HG02588 (cell line): ENCODE measurements around the gene PML.
"Not testable (repeated sequence)": the region's sequence is repeated elsewhere in the genome, so short reads cannot be mapped to it uniquely, and the experiment has no call there.

Experiments
- ATAC-seq: cut with Tn5 transposase; IDR thresholded peaks from one replicate; pipeline ENCODE4 v1.9.1; 2021; ENCODE audit warnings: mild to moderate bottlenecking, moderate library complexity; ENCODE audit not compliant: unreplicated experiment

The PML gene

GRCh38 chr15:74037171-74038117 lies 42.9 kb downstream of the PML start:
- ATAC-seq: no peak

DNA sequence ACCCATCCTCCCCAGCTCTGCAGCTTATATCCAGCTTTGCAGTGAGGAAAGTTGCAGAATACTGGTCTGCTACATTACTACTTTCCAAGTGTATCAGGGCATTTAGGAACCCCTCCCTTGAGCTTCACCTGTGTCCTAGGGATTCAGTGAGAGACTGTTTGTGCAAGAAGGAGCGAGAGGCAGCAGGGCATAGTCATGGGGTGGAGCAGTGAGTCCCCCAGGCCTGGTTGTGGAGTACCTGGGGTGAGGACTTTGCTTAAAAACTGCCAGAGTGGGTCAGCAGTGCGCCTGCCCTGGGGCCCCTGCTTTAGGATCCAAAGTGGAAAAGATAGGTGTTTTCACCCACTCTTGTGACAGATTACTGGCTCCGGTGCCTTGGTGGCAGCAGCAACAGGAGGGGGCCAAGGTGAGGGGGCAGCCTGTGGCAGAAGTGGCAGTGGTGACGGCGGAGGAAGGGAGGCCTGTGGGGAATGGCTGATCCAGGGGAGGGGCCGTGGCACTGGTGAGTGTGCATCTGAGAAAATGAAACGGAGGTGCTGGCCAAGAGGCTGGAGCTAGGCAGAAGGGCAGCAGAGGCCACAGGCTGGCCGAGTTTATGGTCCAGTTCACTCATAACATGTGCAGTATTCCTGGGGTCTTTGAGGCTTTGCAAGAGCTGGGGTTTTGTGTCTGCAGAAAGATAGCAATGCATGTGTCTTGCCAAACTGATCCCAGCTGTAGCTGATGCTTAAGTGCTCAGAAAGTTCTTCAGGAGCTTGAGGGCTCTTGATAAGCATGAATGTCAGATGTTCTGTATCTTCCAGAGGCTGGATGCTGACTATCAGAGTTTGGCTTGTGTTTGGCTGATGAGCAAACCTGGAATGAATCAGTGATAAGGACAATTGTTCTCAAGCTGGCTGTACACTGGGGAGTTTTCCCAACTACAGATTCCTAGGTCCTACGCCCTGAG lies 44.5 kb downstream of the PML start:
- no peak for ATAC-seq

- ATAC-seq: no peak
Measured at GRCh38 chr15:74039656-74040010, 45.1 kb downstream of the PML start.

- ATAC-seq: no peak
Measured at GRCh38 chr15:74040109-74040850, 45.8 kb downstream of the PML start.

- no peak for ATAC-seq
Measured at GRCh38 chr15:74041311-74041756, 46.8 kb downstream of the PML start.

DNA sequence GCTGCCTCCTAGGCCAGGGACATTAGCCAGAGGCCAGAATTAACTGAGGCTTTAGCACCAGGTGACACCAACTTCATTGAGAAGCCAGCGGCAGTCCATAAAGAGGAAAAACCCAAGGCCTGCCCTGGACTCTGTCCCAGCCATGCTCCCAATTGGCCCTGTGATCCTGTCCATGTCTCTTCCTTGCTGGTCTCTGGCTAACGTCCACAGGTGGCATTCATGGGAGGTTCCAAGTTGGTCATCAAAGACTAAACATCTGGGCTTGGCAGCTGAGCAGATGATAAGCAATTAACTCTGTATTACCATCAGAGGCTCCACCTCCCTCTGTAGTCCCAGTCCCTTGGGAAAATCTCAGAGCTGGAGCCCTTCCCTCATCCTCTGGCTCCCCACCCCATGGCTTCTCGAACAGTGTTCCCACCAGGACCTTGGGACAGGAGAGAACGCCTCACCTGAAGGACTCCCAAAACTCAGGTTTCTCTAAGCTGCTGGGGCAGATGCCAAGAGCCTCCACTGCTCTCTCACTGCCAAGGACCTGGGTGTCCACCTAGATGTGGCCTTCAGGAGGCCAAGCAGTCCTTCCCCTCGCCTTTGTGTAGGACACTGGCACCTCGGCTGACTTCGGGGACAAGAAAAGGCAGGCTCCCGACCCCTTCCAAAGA lies 47.4 kb downstream of the PML start:
- ATAC-seq: no peak

DNA sequence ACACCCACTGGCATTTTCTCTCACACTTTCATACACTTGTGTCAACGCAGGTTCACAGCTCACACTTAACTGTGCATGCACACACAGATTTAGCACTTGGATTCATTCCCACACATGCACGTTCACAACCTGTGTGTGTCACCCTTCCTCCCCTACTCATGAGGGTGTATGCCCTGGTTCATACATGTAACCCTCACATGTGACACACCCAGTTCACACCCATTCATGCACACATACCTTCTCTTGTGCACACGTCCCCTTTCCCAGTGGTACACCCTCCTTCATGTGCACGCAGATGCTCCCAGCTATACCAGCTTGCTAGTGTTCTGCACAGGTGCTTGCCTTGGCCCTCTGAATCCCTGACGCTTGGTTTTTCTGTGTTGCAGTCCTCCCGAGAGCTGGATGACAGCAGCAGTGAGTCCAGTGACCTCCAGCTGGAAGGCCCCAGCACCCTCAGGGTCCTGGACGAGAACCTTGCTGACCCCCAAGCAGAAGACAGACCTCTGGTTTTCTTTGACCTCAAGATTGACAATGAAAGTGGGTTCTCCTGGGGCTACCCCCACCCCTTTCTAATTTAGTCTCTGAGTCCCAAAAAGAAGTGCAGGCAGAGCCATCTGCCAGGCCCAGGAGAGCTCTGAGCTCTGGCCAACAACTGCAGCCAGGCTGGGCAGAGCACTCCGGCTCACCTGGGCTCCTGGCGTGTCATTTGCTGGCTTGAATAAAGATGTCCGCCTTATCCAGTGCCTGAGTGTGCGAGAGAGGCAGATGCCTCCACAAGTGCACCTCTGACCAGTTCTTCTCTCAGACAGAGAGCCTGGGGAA lies 48.3 kb downstream of the PML start:
- ATAC-seq: no peak

DNA sequence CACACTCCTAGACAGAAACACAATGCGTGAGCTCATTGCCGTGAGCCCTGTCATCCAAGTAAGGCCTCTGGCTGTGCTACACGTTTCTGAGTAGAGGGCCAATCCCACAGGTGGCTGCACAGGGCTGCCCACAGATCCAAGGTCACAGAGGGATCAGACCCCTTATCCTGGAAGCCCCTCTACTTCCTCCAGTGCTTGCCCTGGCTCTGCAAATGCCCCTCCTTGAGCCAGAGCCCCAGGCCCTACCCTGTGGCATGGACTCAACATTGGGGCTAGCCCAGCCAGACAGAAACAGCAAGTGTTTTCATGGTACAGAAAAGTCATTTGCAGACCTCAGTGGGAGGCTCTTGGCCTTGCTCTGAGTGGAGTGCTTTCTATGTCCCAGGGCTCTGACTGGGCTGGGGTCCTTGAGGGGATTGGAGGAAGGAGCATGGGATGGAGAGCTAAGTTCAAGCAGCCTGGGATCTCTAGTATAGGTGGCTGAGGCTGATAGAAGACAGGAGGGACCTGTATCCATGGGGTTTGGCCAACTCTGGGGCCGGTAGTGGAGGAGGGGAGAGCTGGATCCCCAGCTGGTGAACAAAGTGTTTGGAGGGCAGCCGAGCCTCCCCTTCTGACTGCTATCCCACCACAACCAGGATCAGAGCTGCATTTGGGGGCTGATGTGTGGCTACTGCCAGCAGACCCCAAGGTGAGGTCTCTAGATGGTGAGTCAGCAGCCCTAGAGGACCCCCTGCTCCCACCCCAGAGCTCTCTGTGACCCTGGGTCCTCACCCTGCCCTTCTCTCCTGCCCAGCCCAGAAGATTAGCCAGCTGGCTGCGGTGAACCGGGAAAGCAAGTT lies 49.1 kb downstream of the PML start:
- no peak for ATAC-seq

- ATAC-seq: no peak
Measured at GRCh38 chr15:74044267-74045110, 50.0 kb downstream of the PML start.

DNA sequence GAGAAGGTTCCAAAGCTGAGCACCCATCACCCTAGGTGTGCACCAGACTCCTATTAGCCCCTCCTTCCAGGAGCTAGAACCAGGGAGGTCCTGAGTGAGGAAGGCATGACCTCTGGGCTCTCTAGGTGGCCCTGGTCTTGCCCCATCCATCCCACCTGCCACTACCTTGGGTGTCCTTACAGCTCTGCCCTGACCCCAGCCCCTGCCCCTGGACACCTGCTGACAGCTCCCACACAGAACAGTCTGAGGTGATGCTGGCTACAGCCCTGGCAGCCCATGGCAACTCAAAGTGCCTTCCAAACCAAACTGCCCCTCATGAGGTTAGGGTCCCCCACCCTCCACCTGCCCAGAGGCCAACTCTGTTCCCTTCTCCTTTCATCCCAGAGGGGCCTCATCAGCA lies 50.7 kb downstream of the PML start:
- ATAC-seq: no peak

GRCh38 chr15:74045636-74046274 lies 51.2 kb downstream of the PML start:
- ATAC-seq: no peak

- no peak for ATAC-seq
Measured at GRCh38 chr15:74046275-74046674, 51.8 kb downstream of the PML start.

GRCh38 chr15:74050127-74050526 lies 55.6 kb downstream of the PML start:
- ATAC-seq: no peak

- ATAC-seq: no peak
Measured at GRCh38 chr15:74050556-74051234, 56.2 kb downstream of the PML start.

DNA sequence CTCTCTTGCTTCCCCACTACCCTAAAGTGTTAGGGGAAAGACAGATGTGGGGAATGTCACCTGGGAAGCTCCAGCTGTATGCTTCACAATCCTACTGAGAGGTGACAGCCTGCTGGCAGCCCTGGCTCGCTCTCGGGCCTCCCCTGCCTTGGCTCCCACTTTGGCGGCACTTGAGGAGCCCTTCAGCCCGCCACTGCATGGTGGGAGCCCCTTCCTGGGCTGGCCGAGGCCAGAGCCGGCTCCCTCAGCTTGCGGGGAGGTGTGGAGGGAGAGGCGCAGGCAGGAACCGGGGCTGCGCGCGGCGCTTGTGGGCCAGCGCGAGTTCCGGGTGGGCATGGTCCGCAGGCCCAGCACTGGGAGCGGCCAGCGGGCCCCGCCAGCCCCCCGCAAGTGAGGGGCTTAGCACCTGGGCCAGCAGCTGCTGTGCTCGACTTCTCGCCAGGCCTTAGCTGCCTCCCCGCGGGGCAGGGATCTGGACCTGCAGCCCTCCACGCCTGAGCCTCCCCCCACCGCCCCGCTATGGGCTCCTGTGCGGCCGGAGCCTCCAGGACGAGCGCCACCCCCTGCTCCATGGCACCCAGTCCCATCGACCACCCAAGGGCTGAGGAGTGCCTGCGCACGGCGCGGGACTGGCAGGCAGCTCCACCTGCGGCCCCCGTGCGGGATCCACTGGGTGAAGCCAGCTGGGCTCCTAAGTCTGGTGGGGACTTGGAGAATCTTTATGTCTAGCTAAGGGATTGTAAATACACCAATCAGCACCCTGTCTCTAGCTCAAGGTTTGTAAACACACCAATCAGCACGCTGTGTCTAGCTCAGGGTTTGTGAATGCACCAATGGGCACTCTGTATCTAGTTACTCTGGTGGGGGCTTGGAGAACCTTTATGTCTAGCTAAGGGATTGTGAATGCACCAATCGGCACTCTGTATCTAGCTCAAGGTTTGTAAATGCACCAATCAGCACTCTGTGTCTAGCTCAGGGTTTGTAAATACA lies 58.0 kb downstream of the PML start:
- ATAC-seq: not testable (repeated sequence)

GRCh38 chr15:74053517-74053916 lies 59.0 kb downstream of the PML start:
- no peak for ATAC-seq
